Loucy (cell line): Measurements from ENCODE around the gene TMEM245.

Experiments
- H2AFZ ChIP-seq: fragments of 200-600 bp; sonication (generic); 2 replicates; pipeline ENCODE4 v1.6.0; 2016; ENCODE audit warnings: antibody characterized with exemption, mild to moderate bottlenecking, low read length, moderate library complexity
- H3F3A ChIP-seq: fragments of 200-600 bp; 2 replicates; pipeline ENCODE4 v1.6.0; 2016; ENCODE audit warnings: antibody characterized with exemption, low read depth, mild to moderate bottlenecking
- H3K27me3 ChIP-seq: fragments of 200-600 bp; sonication (generic); 2 replicates; pipeline ENCODE4 v1.6.1; 2014; ENCODE audit warnings: low read length, mild to moderate bottlenecking; ENCODE audit not compliant: insufficient read depth, poor library complexity, severe bottlenecking
- H3K36me3 ChIP-seq: fragments of 200-600 bp; sonication (generic); 2 replicates; pipeline ENCODE4 v1.6.1; 2016; ENCODE audit warnings: low read length; ENCODE audit not compliant: insufficient read depth
- H3K4me1 ChIP-seq: fragments of 200-600 bp; sonication (generic); 2 replicates; pipeline ENCODE4 v1.5.1; 2014; ENCODE audit warnings: low read length, mild to moderate bottlenecking; ENCODE audit not compliant: insufficient read depth, poor library complexity, severe bottlenecking
- H3K4me2 ChIP-seq: fragments of 200-600 bp; sonication (generic); 2 replicates; pipeline ENCODE4 v1.6.0; 2014; ENCODE audit warnings: antibody characterized with exemption, low read length, low read depth, mild to moderate bottlenecking; ENCODE audit not compliant: poor library complexity, severe bottlenecking
- H3K4me3 ChIP-seq: fragments of 200-600 bp; sonication (generic); 2 replicates; pipeline ENCODE4 v1.5.1; 2014; ENCODE audit warnings: low read length, mild to moderate bottlenecking, mixed read lengths; ENCODE audit not compliant: poor library complexity, severe bottlenecking
- H3K79me2 ChIP-seq: fragments of 200-600 bp; sonication (generic); 2 replicates; pipeline ENCODE4 v1.6.1; 2014; ENCODE audit warnings: low read length; ENCODE audit not compliant: insufficient read depth
- H3K9ac ChIP-seq: fragments of 200-600 bp; sonication (generic); 2 replicates; pipeline ENCODE4 v1.6.0; 2014; ENCODE audit warnings: mild to moderate bottlenecking, low read depth, low read length, moderate library complexity; ENCODE audit not compliant: poor library complexity, severe bottlenecking
- H3K9me2 ChIP-seq: fragments of 200-600 bp; sonication (generic); replicated peaks from 2 replicates; pipeline ENCODE4 v1.6.1; 2016; ENCODE audit warnings: low read depth, low read length, mixed read lengths
- H3K9me3 ChIP-seq: fragments of 200-600 bp; sonication (generic); 2 replicates; pipeline ENCODE4 v1.6.1; 2014; ENCODE audit warnings: mild to moderate bottlenecking, antibody characterized with exemption, low read length, low read depth; ENCODE audit not compliant: insufficient read depth
- H4K20me1 ChIP-seq: fragments of 200-600 bp; sonication (generic); 2 replicates; pipeline ENCODE4 v1.6.0; 2014; ENCODE audit warnings: antibody characterized with exemption, low read length, mild to moderate bottlenecking; ENCODE audit not compliant: insufficient read depth, poor library complexity, severe bottlenecking
- EZH2phosphoT487 ChIP-seq: fragments of 200-600 bp; IDR thresholded peaks from 2 replicates; pipeline ENCODE4 v1.6.1; 2018; ENCODE audit warnings: antibody characterized with exemption, mild to moderate bottlenecking, moderate library complexity, borderline replicate concordance
- TF ChIP-seq, protein P1 (sequence below): fragments of 200-600 bp; sonication (generic); conservative IDR thresholded peaks from 2 replicates; pipeline ENCODE4 v1.5.1; 2014; ENCODE audit warnings: mild to moderate bottlenecking, antibody characterized with exemption, low read length

Gene TMEM245

DNA sequence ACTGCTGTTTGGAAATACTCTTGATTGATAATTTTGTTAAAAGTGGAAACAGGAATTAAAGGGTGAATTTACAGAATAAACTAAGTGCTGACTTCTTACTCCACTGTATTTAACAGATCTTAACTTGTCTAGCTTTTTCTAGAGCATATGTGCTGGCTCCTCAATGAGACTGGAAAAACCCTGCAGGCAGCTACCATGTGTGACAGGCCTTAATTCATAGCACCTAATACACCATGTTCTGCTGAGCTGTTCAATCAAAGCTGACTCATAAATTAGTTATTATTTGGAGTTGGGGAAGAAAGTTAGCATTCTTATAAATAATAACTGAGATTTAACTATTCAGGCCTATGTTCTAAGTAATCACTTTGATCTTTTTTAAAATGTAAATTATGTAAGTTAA, 135.9 kb downstream of the TMEM245 start:
- Histone ChIP-seq H3K27me3 (no peaks in the 10 kb centered on the region), H4K20me1 (no peaks in the 10 kb centered on the region), H3K4me3 (no peak overlapping the region), H3K36me3 (peaks cover 17% of the 10 kb centered on the region; the same call in 1 of the 2 replicates), H3K4me2 (no peak overlapping the region), H3K9ac (no peak overlapping the region), H3K9me3 (no peaks in the 10 kb centered on the region), H3K4me1 (no peaks in the 10 kb centered on the region), H3K9me2 (no peaks in the 10 kb centered on the region), H3F3A (no peaks in the 10 kb centered on the region), H3K79me2 (no peaks in the 10 kb centered on the region), H2AFZ (no peak overlapping the region)
- TF ChIP-seq, protein P1, sequence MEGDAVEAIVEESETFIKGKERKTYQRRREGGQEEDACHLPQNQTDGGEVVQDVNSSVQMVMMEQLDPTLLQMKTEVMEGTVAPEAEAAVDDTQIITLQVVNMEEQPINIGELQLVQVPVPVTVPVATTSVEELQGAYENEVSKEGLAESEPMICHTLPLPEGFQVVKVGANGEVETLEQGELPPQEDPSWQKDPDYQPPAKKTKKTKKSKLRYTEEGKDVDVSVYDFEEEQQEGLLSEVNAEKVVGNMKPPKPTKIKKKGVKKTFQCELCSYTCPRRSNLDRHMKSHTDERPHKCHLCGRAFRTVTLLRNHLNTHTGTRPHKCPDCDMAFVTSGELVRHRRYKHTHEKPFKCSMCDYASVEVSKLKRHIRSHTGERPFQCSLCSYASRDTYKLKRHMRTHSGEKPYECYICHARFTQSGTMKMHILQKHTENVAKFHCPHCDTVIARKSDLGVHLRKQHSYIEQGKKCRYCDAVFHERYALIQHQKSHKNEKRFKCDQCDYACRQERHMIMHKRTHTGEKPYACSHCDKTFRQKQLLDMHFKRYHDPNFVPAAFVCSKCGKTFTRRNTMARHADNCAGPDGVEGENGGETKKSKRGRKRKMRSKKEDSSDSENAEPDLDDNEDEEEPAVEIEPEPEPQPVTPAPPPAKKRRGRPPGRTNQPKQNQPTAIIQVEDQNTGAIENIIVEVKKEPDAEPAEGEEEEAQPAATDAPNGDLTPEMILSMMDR: no peak
- TF ChIP-seq EZH2phosphoT487: no peak

DNA sequence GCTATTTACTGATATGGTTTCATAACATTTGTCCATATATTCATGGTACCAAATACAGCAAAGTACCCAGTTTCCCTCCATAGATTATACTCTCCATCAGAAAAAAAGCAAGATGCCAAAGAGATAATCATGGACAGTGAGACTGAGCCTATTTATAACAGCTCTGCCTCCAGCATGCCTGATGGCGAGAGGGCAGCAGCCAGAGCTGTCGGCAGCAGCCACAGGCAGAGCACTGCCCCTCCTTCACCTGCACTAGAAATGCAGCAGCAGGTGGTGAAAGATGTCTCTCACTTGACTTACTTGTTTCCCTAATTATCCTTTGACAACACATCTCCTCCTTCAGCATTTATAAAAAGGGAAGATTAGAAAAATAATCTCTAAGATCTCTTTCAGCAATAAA, 138.9 kb downstream of the TMEM245 start:
- no peaks in the 10 kb centered on the region for H3K4me1 ChIP-seq
- H3K36me3 ChIP-seq: peaks cover 11% of the 10 kb centered on the region; the same call in 1 of the 2 replicates
- H4K20me1 ChIP-seq: no peaks in the 10 kb centered on the region
- H3K79me2 ChIP-seq: no peaks in the 10 kb centered on the region
- H3K27me3 ChIP-seq: no peaks in the 10 kb centered on the region
- H3K9me2 ChIP-seq: no peaks in the 10 kb centered on the region
- H2AFZ ChIP-seq: no peak overlapping the region
- H3K4me2 ChIP-seq: no peak overlapping the region
- no peaks in the 10 kb centered on the region for H3F3A ChIP-seq
- no peak overlapping the region for H3K9ac ChIP-seq
- H3K9me3 ChIP-seq: no peaks in the 10 kb centered on the region
- no peak overlapping the region for H3K4me3 ChIP-seq
- TF ChIP-seq EZH2phosphoT487: no peak
- TF ChIP-seq, protein P1: no peak

DNA sequence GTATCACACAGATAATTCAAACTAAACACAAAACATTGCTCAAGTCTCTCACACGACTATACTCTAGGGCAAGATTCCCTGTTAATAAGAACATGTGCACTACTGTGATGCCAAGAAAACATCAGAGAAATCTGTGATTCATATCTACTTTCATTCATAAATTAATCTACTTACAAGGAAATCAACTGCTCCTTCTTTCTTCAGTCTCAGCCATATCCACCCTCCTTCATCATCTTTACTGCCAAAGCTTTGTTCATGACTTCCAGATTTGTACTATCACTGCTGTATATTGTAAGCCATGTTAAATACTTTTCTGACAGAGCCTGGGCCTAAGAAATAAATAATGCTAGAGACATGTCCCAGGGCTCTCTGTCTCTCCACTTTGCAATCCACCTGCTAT, 141.5 kb downstream of the TMEM245 start:
- H3K9ac ChIP-seq: no peak overlapping the region
- no peak for TF ChIP-seq EZH2phosphoT487
- TF ChIP-seq, protein P1: no peak
- H3K9me2 ChIP-seq: no peaks in the 10 kb centered on the region
- no peaks in the 10 kb centered on the region for H3K27me3 ChIP-seq
- H4K20me1 ChIP-seq: no peaks in the 10 kb centered on the region
- no peaks in the 10 kb centered on the region for H3F3A ChIP-seq
- H3K9me3 ChIP-seq: no peaks in the 10 kb centered on the region
- no peaks in the 10 kb centered on the region for H3K4me1 ChIP-seq
- no peak overlapping the region for H3K4me3 ChIP-seq
- H3K79me2 ChIP-seq: no peaks in the 10 kb centered on the region
- H3K36me3 ChIP-seq: peaks cover 11% of the 10 kb centered on the region; the same call in 1 of the 2 replicates
- no peak overlapping the region for H2AFZ ChIP-seq
- no peak overlapping the region for H3K4me2 ChIP-seq
